OCI-LY3 (cell line): ENCODE data around the gene PRMT6.
"Not testable (repeated sequence)": the region's sequence is repeated elsewhere in the genome, so short reads cannot be mapped to it uniquely, and the experiment has no call there.

Experiments used
- H2AFZ ChIP-seq: fragments of 200-600, 300-600 bp; shearing (Covaris generic); 2 replicates; pipeline ENCODE4 v1.6.0; 2014; ENCODE audit warnings: antibody characterized with exemption, low read depth, low read length
- H3K27ac ChIP-seq: fragments of 200-600, 300-600 bp; sonication (generic); 2 replicates; pipeline ENCODE4 v1.5.1; 2014; ENCODE audit warnings: mild to moderate bottlenecking, low read length, moderate library complexity, mixed read lengths
- H3K27me3 ChIP-seq: fragments of 200-600, 300-600 bp; sonication (generic); 2 replicates; pipeline ENCODE4 v1.6.1; 2014; ENCODE audit warnings: low read depth, low read length, mixed read lengths
- H3K36me3 ChIP-seq: fragments of 200-600, 300-600 bp; sonication (generic); replicated peaks from 2 replicates; pipeline ENCODE3; 2014; ENCODE audit warnings: low read depth, low read length, mixed read lengths
- H3K4me1 ChIP-seq: fragments of 300-600, 200-600 bp; sonication (generic); 2 replicates; pipeline ENCODE4 v1.6.1; 2014; ENCODE audit warnings: low read length, mixed read lengths
- H3K4me2 ChIP-seq: fragments of 200-600, 300-600 bp; sonication (generic); 2 replicates; pipeline ENCODE4 v1.6.1; 2014; ENCODE audit warnings: low read length, mixed read lengths
- H3K4me3 ChIP-seq: fragments of 300-600, 200-600 bp; sonication (generic); 2 replicates; pipeline ENCODE4 v1.5.1; 2014; ENCODE audit warnings: antibody characterized with exemption, mild to moderate bottlenecking, low read length, moderate library complexity
- H3K79me2 ChIP-seq: fragments of 300-600, 200-600 bp; shearing (Covaris generic); 2 replicates; pipeline ENCODE4 v1.6.1; 2014; ENCODE audit warnings: mild to moderate bottlenecking, low read length, mixed read lengths
- H3K9ac ChIP-seq: fragments of 300-600, 200-600 bp; shearing (Covaris generic); 2 replicates; pipeline ENCODE4 v1.6.0; 2014; ENCODE audit warnings: mild to moderate bottlenecking, low read length, moderate library complexity
- H3K9me3 ChIP-seq: fragments of 200-600, 300-600 bp; shearing (Covaris generic); 2 replicates; pipeline ENCODE4 v1.6.1; 2014; ENCODE audit warnings: low read length, mixed read lengths; ENCODE audit not compliant: insufficient read depth
- H4K20me1 ChIP-seq: fragments of 200-600, 300-600 bp; sonication (generic); 2 replicates; pipeline ENCODE4 v1.6.1; 2016; ENCODE audit warnings: low read length, mixed read lengths; ENCODE audit not compliant: insufficient read depth
- CTCF ChIP-seq: fragments of 200-600, 300-600 bp; sonication (generic); IDR thresholded peaks from 2 replicates; pipeline ENCODE4 v1.5.1; 2014; ENCODE audit warnings: antibody characterized with exemption, low read length, low read depth
- EZH2phosphoT487 ChIP-seq: fragments of 200-600 bp; shearing (Covaris generic); IDR thresholded peaks from 2 replicates; pipeline ENCODE4 v1.6.1; 2018; ENCODE audit warnings: antibody characterized with exemption, mixed run types, low read depth

The PRMT6 gene

DNA sequence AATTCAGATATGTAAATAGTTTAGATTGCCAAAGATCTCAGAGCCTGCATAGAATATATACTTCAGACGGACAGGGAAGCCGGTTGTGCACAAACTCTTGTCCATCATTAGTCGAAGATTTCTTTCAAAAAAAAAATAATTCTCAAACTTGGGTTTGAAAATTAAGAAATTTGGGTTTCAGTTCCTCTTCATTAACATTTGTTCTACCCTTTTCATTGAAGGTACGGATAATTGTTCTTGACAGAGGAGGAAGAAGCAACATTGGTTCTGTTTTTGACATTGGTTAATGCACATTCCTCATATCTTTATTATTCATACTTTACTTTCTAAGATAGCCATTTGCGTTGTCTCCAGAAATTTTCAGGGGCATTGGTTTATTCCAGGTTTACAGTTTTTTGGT lies 38.0 kb upstream of the PRMT6 start:
- no peaks in the 10 kb centered on the region for H4K20me1 ChIP-seq
- H3K4me1 ChIP-seq, result peaks cover 25% of the 10 kb centered on the region
- H3K9me3 ChIP-seq, result no peaks in the 10 kb centered on the region
- no peak overlapping the region for H3K4me3 ChIP-seq
- no peaks in the 10 kb centered on the region for H3K36me3 ChIP-seq
- H3K79me2 ChIP-seq, result no peaks in the 10 kb centered on the region
- no peak overlapping the region for H2AFZ ChIP-seq
- no peaks in the 10 kb centered on the region for H3K27me3 ChIP-seq
- H3K4me2 ChIP-seq, result peak overlapping the region; percentile 21; the same call in 1 of the 2 replicates
- no peak overlapping the region for H3K27ac ChIP-seq
- TF ChIP-seq CTCF (no peak), EZH2phosphoT487 (no peak)
- H3K9ac ChIP-seq, result no peak overlapping the region

GRCh38 chr1:107019166-107019565 lies 37.3 kb upstream of the PRMT6 start:
- Histone ChIP-seq H3K4me1 (peaks cover 25% of the 10 kb centered on the region), H3K9me3 (no peaks in the 10 kb centered on the region), H2AFZ (no peak overlapping the region), H3K27me3 (no peaks in the 10 kb centered on the region), H3K4me3 (no peak overlapping the region), H3K27ac (no peak overlapping the region), H3K9ac (no peak overlapping the region), H3K79me2 (no peaks in the 10 kb centered on the region), H3K4me2 (no peak overlapping the region), H4K20me1 (no peaks in the 10 kb centered on the region), H3K36me3 (no peaks in the 10 kb centered on the region)
- no peak for TF ChIP-seq CTCF
- TF ChIP-seq EZH2phosphoT487, result no peak

GRCh38 chr1:107038874-107039273 lies 17.6 kb upstream of the PRMT6 start:
- not testable (repeated sequence) for H2AFZ ChIP-seq, H3K27ac ChIP-seq, H3K36me3 ChIP-seq, H3K79me2 ChIP-seq, H3K4me1 ChIP-seq, H3K9ac ChIP-seq, H3K4me2 ChIP-seq, H3K4me3 ChIP-seq, H3K27me3 ChIP-seq, H4K20me1 ChIP-seq, H3K9me3 ChIP-seq

DNA sequence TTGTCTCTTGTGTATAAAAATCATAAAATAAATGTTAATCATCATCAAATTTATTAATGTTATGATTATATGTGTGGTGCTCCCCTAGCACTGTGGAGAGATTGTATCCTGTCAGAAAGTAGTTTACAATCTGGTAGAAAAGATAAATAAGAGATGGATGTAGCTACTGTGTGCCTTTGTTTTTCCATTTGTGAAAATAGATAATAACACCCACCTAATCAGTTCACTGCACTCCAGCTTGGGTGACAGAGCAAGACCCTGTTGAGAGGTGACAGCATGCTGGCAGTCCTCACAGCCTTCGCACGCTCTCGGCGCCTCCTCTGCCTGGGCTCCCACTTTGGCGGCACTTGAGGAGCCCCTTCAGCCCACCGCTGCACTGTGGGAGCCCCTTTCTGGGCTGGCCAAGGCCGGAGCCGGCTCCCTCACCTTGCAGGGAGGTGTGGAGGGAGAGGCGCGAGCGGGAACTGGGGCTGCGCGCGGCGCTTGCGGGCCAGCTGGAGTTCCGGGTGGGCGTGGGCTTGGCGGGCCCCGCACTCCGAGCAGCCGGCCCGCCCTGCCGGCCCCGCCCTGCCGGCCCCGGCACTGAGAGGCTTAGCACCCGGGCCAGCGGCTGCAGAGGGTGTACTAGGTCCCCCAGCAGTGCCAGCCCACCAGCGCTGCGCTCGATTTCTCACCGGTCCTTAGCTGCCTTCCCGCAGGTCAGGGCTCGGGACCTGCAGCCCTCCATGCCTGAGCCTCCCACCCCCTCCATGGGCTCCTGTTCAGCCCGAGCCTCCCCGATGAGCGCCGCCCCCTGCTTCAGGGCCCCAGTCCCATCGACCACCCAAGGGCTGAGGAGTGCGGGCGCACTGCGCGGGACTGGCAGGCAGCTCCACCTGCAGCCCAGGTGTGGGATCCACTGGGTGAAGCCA lies 11.9 kb upstream of the PRMT6 start:
- H3K9ac ChIP-seq, H2AFZ ChIP-seq, H3K36me3 ChIP-seq, H3K9me3 ChIP-seq, H3K4me3 ChIP-seq, H3K27ac ChIP-seq, H3K27me3 ChIP-seq, H4K20me1 ChIP-seq, H3K79me2 ChIP-seq, H3K4me1 ChIP-seq, H3K4me2 ChIP-seq: not testable (repeated sequence)

- Histone ChIP-seq H3K4me1 (peaks cover 7% of the 10 kb centered on the region; the same call in 1 of the 2 replicates), H3K9me3 (no peaks in the 10 kb centered on the region), H3K79me2 (no peaks in the 10 kb centered on the region), H3K27ac (no peak overlapping the region), H4K20me1 (no peaks in the 10 kb centered on the region), H3K9ac (no peak overlapping the region), H3K4me2 (no peak overlapping the region), H3K27me3 (no peaks in the 10 kb centered on the region), H3K4me3 (no peak overlapping the region), H2AFZ (no peak overlapping the region), H3K36me3 (no peaks in the 10 kb centered on the region)
- peak; percentile 17 for TF ChIP-seq CTCF
- TF ChIP-seq EZH2phosphoT487, result no peak
Measured at GRCh38 chr1:107047602-107048001, 8.9 kb upstream of the PRMT6 start.
